HCT116 (cell line): ENCODE results near the gene CDH4. TPM values are rescaled to one million over a fixed set of nuclear protein-coding genes. Genes with fewer than 3 reads are reported as not detected.

ENCODE experiments used
- ATAC-seq: fragments of 200-7000 bp; cut with Tn5 transposase; 2 replicates; pipeline ENCODE4 v1.9.1; 2020; ENCODE audit warnings: mild to moderate bottlenecking, moderate library complexity
- BruUV-seq: library from RNA; stranded (reverse); fragments of 400-500 nt; replicated peaks from 2 replicates; lab custom pipeline; 2021; lab: Mats Ljungman, UMichigan
- CTCF ChIA-PET: fragments of 300-600 bp; sonication (Branson Sonifier 250); formaldehyde crosslinking; loops from one replicate; lab custom pipeline; 2021; ENCODE audit warnings: antibody characterized with exemption; lab: Charles Lee
- POLR2A ChIA-PET: fragments of 300-600, 350-600 bp; sonication (Branson Sonifier 250); formaldehyde crosslinking; loops from one replicate; lab custom pipeline; 2021; ENCODE audit warnings: antibody characterized with exemption; lab: Charles Lee
- RAD21 ChIA-PET, 2 experiments: fragments of 300-600 bp; sonication (Branson Sonifier 250); formaldehyde crosslinking; loops; one replicate each; lab custom pipeline; 2023; ENCODE audit warnings: low total read pairs in 2 of 2; ENCODE audit not compliant: uncharacterized antibody in 2 of 2, unreplicated experiment in 2 of 2, low non-redundant PET in 1 of 2; lab: Charles Lee
- DNase-seq: peaks from one replicate; pipeline ENCODE4 v3.0.0-alpha.2; 2010; ENCODE audit warnings: low read depth, low spot score
- H2AFZ ChIP-seq: fragments of 200-600 bp; shearing (Covaris generic), sonication (generic); 2 replicates; pipeline ENCODE4 v1.6.1; 2017; ENCODE audit warnings: low read depth, mixed run types, mixed read lengths, antibody characterized with exemption, low read length; ENCODE audit not compliant: poor library complexity, severe bottlenecking
- H3K27ac ChIP-seq: 2 replicates; pipeline ENCODE4 v1.5.1; 2012; ENCODE audit warnings: low read depth, low read length
- H3K27me3 ChIP-seq: fragments of 200-600 bp; sonication (generic); 2 replicates; pipeline ENCODE4 v1.6.1; 2016; ENCODE audit warnings: mixed run types, low read length, mixed read lengths; ENCODE audit not compliant: insufficient read depth
- H3K36me3 ChIP-seq, 2 experiments: fragments of 200-500 bp in 1 of 2; fragments of 200-600 bp in 1 of 2; sonication (Bioruptor generic) in 1 of 2; sonication (generic) in 1 of 2; 2 replicates each; pipeline versions ENCODE4 v1.5.1 to v1.6.1; 2014 to 2016; ENCODE audit warnings: low read length in 2 of 2, inconsistent platforms in 1 of 2, mixed read lengths in 1 of 2, mixed run types in 1 of 2; ENCODE audit not compliant: insufficient read depth in 2 of 2, control insufficient read depth in 1 of 2
- H3K4me1 ChIP-seq, 2 experiments: fragments of 200-600 bp in 1 of 2; sonication (generic) in 1 of 2; 2 replicates each; pipeline versions ENCODE4 v1.5.1 to v1.6.1; 2012 to 2017; ENCODE audit warnings: low read length in 2 of 2, inconsistent platforms in 1 of 2, mild to moderate bottlenecking in 1 of 2, mixed read lengths in 1 of 2, mixed run types in 1 of 2, moderate library complexity in 1 of 2; ENCODE audit not compliant: insufficient read depth in 2 of 2, control insufficient read depth in 1 of 2
- H3K4me2 ChIP-seq: fragments of 200-600 bp; sonication (generic); 2 replicates; pipeline ENCODE4 v1.6.1; 2017; ENCODE audit warnings: mixed run types, low read length, mixed read lengths
- H3K4me3 ChIP-seq, 2 experiments: fragments of 200-600 bp in 1 of 2; sonication (generic) in 1 of 2; replicated peaks in 1 of 2; 2 replicates each; pipeline ENCODE4 v1.5.1; 2011 to 2016; ENCODE audit warnings: low read length in 2 of 2, control low read depth in 1 of 2, low read depth in 1 of 2, mild to moderate bottlenecking in 1 of 2, mixed read lengths in 1 of 2, mixed run types in 1 of 2
- H3K79me2 ChIP-seq: fragments of 200-600 bp; sonication (generic); 2 replicates; pipeline ENCODE4 v1.6.1; 2017; ENCODE audit warnings: mild to moderate bottlenecking, mixed run types, low read length, moderate library complexity, mixed read lengths; ENCODE audit not compliant: insufficient read depth
- H3K9ac ChIP-seq: fragments of 200-600 bp; sonication (generic); 2 replicates; pipeline ENCODE4 v1.6.1; 2016; ENCODE audit warnings: low read length, mixed read lengths
- H3K9me2 ChIP-seq: fragments of 200-600 bp; sonication (generic), shearing (Covaris generic); 2 replicates; pipeline ENCODE4 v1.6.1; 2017; ENCODE audit warnings: mixed run types, mild to moderate bottlenecking, moderate library complexity; ENCODE audit not compliant: insufficient read depth
- H3K9me3 ChIP-seq, 2 experiments: fragments of 200-500 bp in 1 of 2; fragments of 200-600 bp in 1 of 2; sonication (Bioruptor generic) in 1 of 2; sonication (generic) in 1 of 2; 2 replicates each; pipeline ENCODE4 v1.6.1; 2014 to 2017; ENCODE audit warnings: low read length in 2 of 2, mixed read lengths in 2 of 2, inconsistent platforms in 1 of 2, low read depth in 1 of 2, mild to moderate bottlenecking in 1 of 2, mixed run types in 1 of 2, moderate library complexity in 1 of 2; ENCODE audit not compliant: control insufficient read depth in 1 of 2, insufficient read depth in 1 of 2
- H4K20me1 ChIP-seq: fragments of 200-600 bp; sonication (generic), shearing (Covaris generic); 2 replicates; pipeline ENCODE4 v1.6.1; 2017; ENCODE audit warnings: mixed run types, mild to moderate bottlenecking, moderate library complexity; ENCODE audit not compliant: insufficient read depth
- CBX3 ChIP-seq: IDR thresholded peaks from 2 replicates; pipeline ENCODE4 v1.6.1; 2012; ENCODE audit warnings: low read depth
- CEBPB ChIP-seq: IDR thresholded peaks from 2 replicates; pipeline ENCODE4 v1.6.1; 2012; ENCODE audit warnings: low read depth
- EGR1 ChIP-seq: IDR thresholded peaks from 2 replicates; pipeline ENCODE4 v1.6.1; 2012; ENCODE audit warnings: low read depth
- EZH2 ChIP-seq: fragments of 200-600 bp; sonication (generic); IDR thresholded peaks from 2 replicates; pipeline ENCODE4 v1.6.1; 2017; ENCODE audit warnings: antibody characterized with exemption, mixed run types
- EZH2phosphoT487 ChIP-seq: fragments of 200-600 bp; IDR thresholded peaks from 2 replicates; pipeline ENCODE4 v1.6.1; 2018; ENCODE audit warnings: antibody characterized with exemption, borderline replicate concordance
- FOSL1 ChIP-seq: IDR thresholded peaks from 2 replicates; pipeline ENCODE4 v1.6.1; 2012; ENCODE audit warnings: low read depth
- JUND ChIP-seq: IDR thresholded peaks from 2 replicates; pipeline ENCODE4 v1.6.1; 2012
- POLR2A ChIP-seq: IDR thresholded peaks from 2 replicates; pipeline ENCODE4 v1.7.0; 2011; ENCODE audit warnings: borderline replicate concordance; ENCODE audit not compliant: insufficient read depth, insufficient read length; ENCODE audit errors: extremely low read depth
- RAD21 ChIP-seq: IDR thresholded peaks from 2 replicates; pipeline ENCODE4 v1.6.1; 2012; ENCODE audit warnings: low read depth, mild to moderate bottlenecking
- SIN3A ChIP-seq: IDR thresholded peaks from 2 replicates; pipeline ENCODE4 v1.6.1; 2012; ENCODE audit warnings: low read depth
- SP1 ChIP-seq: IDR thresholded peaks from 2 replicates; pipeline ENCODE4 v1.6.1; 2012; ENCODE audit warnings: low read depth
- SRF ChIP-seq: IDR thresholded peaks from 2 replicates; pipeline ENCODE4 v1.6.1; 2012; ENCODE audit warnings: low read depth
- TCF7L2 ChIP-seq: IDR thresholded peaks from 2 replicates; pipeline ENCODE4 v1.7.0; 2011; ENCODE audit warnings: borderline replicate concordance, inconsistent platforms; ENCODE audit not compliant: insufficient read depth, insufficient read length; ENCODE audit errors: extremely low read depth
- ZFX ChIP-seq: fragments of 450-650 bp; IDR thresholded peaks from 2 replicates; pipeline ENCODE4 v1.6.1; 2017
- ZNF274 ChIP-seq: fragments of 200-500 bp; sonication (Bioruptor generic); IDR thresholded peaks from 2 replicates; pipeline ENCODE4 v1.6.1; 2014; ENCODE audit warnings: mild to moderate bottlenecking, low read depth, low read length, inconsistent platforms
- intact Hi-C: fragments of 100-400 bp; cut with micrococcal nuclease; formaldehyde crosslinking; loops from 2 replicates; pipeline ENCODE4 v1.10.0; 2022
- total RNA-seq: library from RNA; stranded (reverse); gene quantifications from one replicate; pipeline ENCODE4 v1.2.1, GENCODE V29; 2021; ENCODE audit not compliant: unreplicated experiment

CDH4 gene
- total RNA-seq, 1 experiment from 2014 or later, result not detected

DNA sequence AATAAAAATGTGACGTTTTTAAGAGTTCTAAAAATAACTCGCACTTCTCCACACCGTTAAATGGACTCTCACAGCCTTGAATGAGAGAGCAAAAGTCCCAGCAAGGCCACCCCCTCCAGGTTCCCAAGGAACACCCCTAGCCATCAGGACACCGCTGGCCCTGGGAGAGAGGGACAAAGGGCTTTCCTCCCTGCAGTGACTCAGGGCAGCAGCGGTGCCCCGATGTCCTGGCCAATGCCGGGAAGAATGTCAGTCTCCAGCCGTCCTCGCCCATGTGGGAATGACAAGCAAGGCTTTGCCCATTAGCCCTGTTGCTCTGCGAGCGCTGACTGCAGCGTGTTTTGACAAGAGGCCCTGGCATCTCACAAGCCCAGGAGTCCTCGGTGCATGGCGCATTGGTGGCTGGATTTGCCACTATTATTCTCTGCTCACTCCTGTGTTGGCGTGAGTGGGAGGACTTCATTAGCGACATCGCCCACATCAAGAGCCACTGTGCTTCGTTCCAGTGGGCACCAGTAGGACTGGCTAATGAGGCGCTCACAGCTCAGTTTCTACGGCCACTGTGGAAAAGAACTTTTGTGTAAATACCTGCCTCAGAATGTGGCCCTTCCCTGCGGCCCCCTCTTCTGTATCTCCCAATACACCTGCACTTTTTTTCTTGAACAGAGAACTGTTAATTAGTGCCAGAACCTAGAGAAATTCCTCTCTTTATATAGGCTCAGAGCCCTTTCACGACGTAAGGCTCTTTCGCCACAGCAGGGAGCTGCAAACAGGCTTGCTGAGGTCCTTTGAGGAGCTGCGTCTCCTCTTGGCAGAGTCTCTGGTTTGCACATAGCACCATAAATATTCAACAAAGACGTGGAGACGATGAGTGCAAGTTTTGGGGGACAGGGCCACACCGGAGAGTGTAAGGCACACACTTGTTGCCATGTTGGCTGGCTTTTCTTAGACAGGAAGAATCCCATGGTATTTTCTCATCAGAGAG, 477.0 kb downstream of the CDH4 start:
- no peak for TF ChIP-seq ZNF274
- no peak for TF ChIP-seq SIN3A
- TF ChIP-seq FOSL1, result no peak
- no peak for TF ChIP-seq RAD21
- no peak for TF ChIP-seq EGR1
- no peak for TF ChIP-seq CEBPB
- no peak for TF ChIP-seq JUND
- TF ChIP-seq SRF, result no peak
- no peak for TF ChIP-seq EZH2
- no peak for TF ChIP-seq SP1
- no peak for TF ChIP-seq CBX3
- TF ChIP-seq TCF7L2, result no peak
- no peak for TF ChIP-seq ZFX
- TF ChIP-seq POLR2A, result no peak
- no peak for TF ChIP-seq EZH2phosphoT487
- H3K9me3 ChIP-seq, result no peaks in the 10 kb centered on the region
- ATAC-seq, result no peak
- no peak overlapping the region for H3K4me3 ChIP-seq
- H2AFZ ChIP-seq, result no peak overlapping the region
- no TSS peak for BruUV-seq
- H3K4me2 ChIP-seq, result no peak overlapping the region
- DNase-seq, result no peak
- H4K20me1 ChIP-seq, result no peaks in the 10 kb centered on the region
- CTCF ChIA-PET, result no interaction called here
- POLR2A ChIA-PET, result no interaction called here
- intact Hi-C loops, result no loop called here
- H3K9me2 ChIP-seq, result no peaks in the 10 kb centered on the region
- H3K9ac ChIP-seq, result no peak overlapping the region
- no peaks in the 10 kb centered on the region for H3K36me3 ChIP-seq
- no peak overlapping the region for H3K27ac ChIP-seq
- peaks cover 8% of the 10 kb centered on the region for H3K27me3 ChIP-seq
- RAD21 ChIA-PET, result no interaction called here
- no peaks in the 10 kb centered on the region for H3K4me1 ChIP-seq
- H3K79me2 ChIP-seq, result no peaks in the 10 kb centered on the region
